NCI-H510A (cell line): ENCODE measurements around the gene WNT5A.

ENCODE experiments used
- DNase-seq: peaks from one replicate; lab custom pipeline; 2025; lab: John Stamatoyannopoulos, UW

WNT5A gene

GRCh38 chr3:55486857-55487380 lies at the start of gene WNT5A:
TSS of gene WNT5A (minus strand) at chr3:55487306. CDS start at chr3:55486985, 321 bp downstream.
- no peak for DNase-seq

- DNase-seq, result no peak
Observed at GRCh38 chr3:55534876-55535275, 47.8 kb upstream of the WNT5A start.

GRCh38 chr3:55532806-55533205 lies 45.7 kb upstream of the WNT5A start:
- no peak for DNase-seq

- DNase-seq, result no peak
Observed at GRCh38 chr3:55531321-55531720, 44.2 kb upstream of the WNT5A start.

GRCh38 chr3:55527361-55527760 lies 40.3 kb upstream of the WNT5A start:
- DNase-seq, result no peak

GRCh38 chr3:55526332-55527030 lies 39.4 kb upstream of the WNT5A start:
- peak; percentile 1 for DNase-seq

- DNase-seq, result no peak
Observed at GRCh38 chr3:55525436-55525835, 38.3 kb upstream of the WNT5A start.

GRCh38 chr3:55524565-55525244 lies 37.6 kb upstream of the WNT5A start:
- no peak for DNase-seq

GRCh38 chr3:55523471-55523870 lies 36.4 kb upstream of the WNT5A start:
- no peak for DNase-seq

- DNase-seq, result no peak
Observed at GRCh38 chr3:55521738-55522421, 34.8 kb upstream of the WNT5A start.

GRCh38 chr3:55521064-55521737 lies 34.1 kb upstream of the WNT5A start:
- DNase-seq, result no peak

- DNase-seq, result no peak
Observed at GRCh38 chr3:55519019-55519418, 31.9 kb upstream of the WNT5A start.

- DNase-seq, result no peak
Observed at GRCh38 chr3:55518451-55518850, 31.3 kb upstream of the WNT5A start.

- DNase-seq, result no peak
Observed at GRCh38 chr3:55516392-55517030, 29.4 kb upstream of the WNT5A start.

GRCh38 chr3:55515550-55516246 lies 28.6 kb upstream of the WNT5A start:
- no peak for DNase-seq

- DNase-seq, result no peak
Observed at GRCh38 chr3:55514962-55515361, 27.9 kb upstream of the WNT5A start.

- no peak for DNase-seq
Observed at GRCh38 chr3:55512571-55513343, 25.7 kb upstream of the WNT5A start.

GRCh38 chr3:55511895-55512570 lies 24.9 kb upstream of the WNT5A start:
- no peak for DNase-seq

GRCh38 chr3:55508335-55508734 lies 21.2 kb upstream of the WNT5A start:
- no peak for DNase-seq

GRCh38 chr3:55507808-55508207 lies 20.7 kb upstream of the WNT5A start:
- DNase-seq, result no peak
